GM23338 (cell line): ENCODE measurements around the gene RAP1GDS1. TPM values are rescaled to one million over a fixed set of nuclear protein-coding genes. Genes with fewer than 3 reads are reported as not detected.
"Not testable (repeated sequence)": the region's sequence is repeated elsewhere in the genome, so short reads cannot be mapped to it uniquely, and the experiment has no call there.

Experiments
- ATAC-seq: fragments of 200-7000 bp; cut with Tn5 transposase; 3 replicates; pipeline ENCODE4 v1.9.1; 2020
- DNase-seq: peaks from one replicate; pipeline ENCODE4 v3.0.0-alpha.2; 2015; ENCODE audit warnings: low spot score
- H2AFZ ChIP-seq: fragments of 200-600 bp; sonication (generic); 2 replicates; pipeline ENCODE4 v1.8.0; 2016; ENCODE audit warnings: antibody characterized with exemption, mild to moderate bottlenecking, moderate library complexity
- H3F3A ChIP-seq: fragments of 200-600 bp; sonication (generic); replicated peaks from 2 replicates; pipeline ENCODE4 v1.8.0; 2017; ENCODE audit warnings: antibody characterized with exemption, mixed run types, low read depth
- H3K27ac ChIP-seq: fragments of 200-600 bp; sonication (generic); 2 replicates; pipeline ENCODE4 v1.6.1; 2016; ENCODE audit warnings: low read depth
- H3K27me3 ChIP-seq: fragments of 200-600 bp; sonication (generic); 2 replicates; pipeline ENCODE4 v1.8.0; 2016; ENCODE audit warnings: mild to moderate bottlenecking, mixed run types, moderate library complexity; ENCODE audit not compliant: insufficient read depth
- H3K36me3 ChIP-seq: fragments of 200-600 bp; sonication (generic); 2 replicates; pipeline ENCODE4 v1.8.0; 2016; ENCODE audit warnings: mild to moderate bottlenecking; ENCODE audit not compliant: insufficient read depth
- H3K4me1 ChIP-seq: fragments of 200-600 bp; sonication (generic); 2 replicates; pipeline ENCODE4 v1.8.0; 2016; ENCODE audit warnings: mild to moderate bottlenecking, moderate library complexity; ENCODE audit not compliant: insufficient read depth
- H3K4me2 ChIP-seq: fragments of 200-600 bp; sonication (generic); 2 replicates; pipeline ENCODE4 v1.7.1; 2017; ENCODE audit warnings: mixed run types
- H3K4me3 ChIP-seq: fragments of 200-600 bp; sonication (generic); 2 replicates; pipeline ENCODE4 v1.6.1; 2016; ENCODE audit warnings: mixed run types
- H3K79me2 ChIP-seq: fragments of 200-600 bp; sonication (generic); replicated peaks from 2 replicates; pipeline ENCODE4 v1.8.0; 2017; ENCODE audit warnings: mild to moderate bottlenecking; ENCODE audit not compliant: insufficient read depth
- H3K9me2 ChIP-seq: fragments of 200-600 bp; sonication (generic); 2 replicates; pipeline ENCODE4 v1.8.0; 2017; ENCODE audit not compliant: insufficient read depth
- H4K20me1 ChIP-seq: fragments of 200-600 bp; sonication (generic); replicated peaks from 2 replicates; pipeline ENCODE4 v1.8.0; 2017; ENCODE audit warnings: mild to moderate bottlenecking; ENCODE audit not compliant: insufficient read depth
- H3K27ac Mint-ChIP-seq: 2 replicates; pipeline ENCODE4 v1.8.0; 2020; ENCODE audit warnings: inconsistent platforms, mild to moderate bottlenecking, moderate library complexity, mixed read lengths
- H3K27me3 Mint-ChIP-seq: 3 replicates; pipeline ENCODE4 v1.8.0; 2022; ENCODE audit warnings: low read depth, mild to moderate bottlenecking, moderate library complexity, mixed read lengths, inconsistent platforms; ENCODE audit not compliant: insufficient read depth, poor library complexity
- H3K36me3 Mint-ChIP-seq: 3 replicates; pipeline ENCODE4 v1.8.0; 2021; ENCODE audit warnings: low read depth, mild to moderate bottlenecking, inconsistent platforms, moderate library complexity, mixed read lengths
- H3K4me1 Mint-ChIP-seq: 3 replicates; pipeline ENCODE4 v1.8.0; 2020; ENCODE audit warnings: mild to moderate bottlenecking, inconsistent platforms, mixed read lengths
- H3K4me3 Mint-ChIP-seq: 3 replicates; pipeline ENCODE4 v1.8.0; 2021; ENCODE audit warnings: moderate library complexity, mild to moderate bottlenecking, inconsistent platforms, mixed read lengths
- H3K9me3 Mint-ChIP-seq: 3 replicates; pipeline ENCODE4 v1.8.0; 2020; ENCODE audit warnings: moderate library complexity, mild to moderate bottlenecking, inconsistent platforms, mixed read lengths
- EZH2 ChIP-seq: fragments of 200-600 bp; sonication (generic); IDR thresholded peaks from one replicate; pipeline ENCODE4 v1.8.0; 2017; ENCODE audit warnings: antibody characterized with exemption, mild to moderate bottlenecking, low read depth; ENCODE audit not compliant: unreplicated experiment
- JUNB ChIP-seq: IDR thresholded peaks from one replicate; pipeline ENCODE4 v1.6.1; 2016; ENCODE audit warnings: antibody characterized with exemption; ENCODE audit not compliant: unreplicated experiment
- POLR2AphosphoS5 ChIP-seq: IDR thresholded peaks from 2 replicates; pipeline ENCODE4 v1.6.1; 2016; ENCODE audit warnings: antibody characterized with exemption, low read depth
- ZNF114 ChIP-seq: fragments of 250-450 bp; sonication (Bioruptor Pico); IDR thresholded peaks from 2 replicates; pipeline ENCODE4 v1.5.0; 2020; ENCODE audit warnings: mild to moderate bottlenecking, moderate library complexity
- polyA plus RNA-seq: library from polyadenylated mRNA; unstranded; fragments of >200 nt; fragmentation: Nextera tagmentation; extraction: Ambion mirVana; gene quantifications from 2 replicates; pipeline ENCODE4 v1.2.1, GENCODE V29; 2016
- total RNA-seq: library from RNA; depleted of rRNA; stranded (reverse); fragments of >200 nt; shearing (Covaris generic); gene quantifications from 2 replicates; pipeline ENCODE4 v1.2.3, GENCODE V29; 2014
- TF ChIP-seq, protein P1 (sequence below): fragments of 250-450 bp; sonication (Bioruptor Pico); IDR thresholded peaks from 2 replicates; pipeline ENCODE4 v1.5.0; 2020; ENCODE audit warnings: mild to moderate bottlenecking, moderate library complexity
- TF ChIP-seq, protein P2 (sequence below): IDR thresholded peaks from one replicate; pipeline ENCODE4 v1.6.1; 2018; ENCODE audit warnings: antibody characterized with exemption; ENCODE audit not compliant: unreplicated experiment
- TF ChIP-seq, protein P3 (sequence below): IDR thresholded peaks from 2 replicates; pipeline ENCODE4 v1.6.1; 2016; ENCODE audit warnings: antibody characterized with exemption

The RAP1GDS1 gene
- total and polyA plus RNA-seq, 2 experiments from 2014 or later, result 23.7 to 32.4 TPM

DNA sequence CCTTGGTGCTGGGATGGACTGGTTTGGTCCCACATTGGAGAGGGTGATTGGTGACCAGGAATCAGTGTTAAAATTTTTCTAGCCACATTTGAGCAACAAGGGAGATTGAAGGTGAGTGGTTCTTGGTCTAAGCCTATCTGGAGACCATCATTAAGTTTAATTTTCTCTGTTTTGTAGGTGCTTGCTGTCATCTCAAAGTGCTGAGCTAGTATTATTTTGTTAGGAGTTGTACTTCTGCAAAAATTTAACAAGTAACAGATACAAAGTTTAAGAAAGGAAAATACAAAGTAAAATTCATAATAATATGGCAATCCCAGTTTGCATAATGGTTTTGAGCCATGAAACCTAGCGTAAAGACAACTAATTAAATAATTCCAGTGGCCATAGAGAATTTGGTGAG, 66.5 kb downstream of the RAP1GDS1 start:
- peaks cover 2% of the 10 kb centered on the region for H3K27me3 Mint-ChIP-seq
- DNase-seq (no peak), ATAC-seq (no peak)
- H3K27ac ChIP-seq, result no peak overlapping the region
- H3K4me2 ChIP-seq, result no peak overlapping the region
- no peaks in the 10 kb centered on the region for H3K4me1 ChIP-seq
- no peaks in the 10 kb centered on the region for H4K20me1 ChIP-seq
- no peak overlapping the region for H3K27ac Mint-ChIP-seq
- H3K4me1 Mint-ChIP-seq, result no peaks in the 10 kb centered on the region
- peaks cover 56% of the 10 kb centered on the region for H3K36me3 Mint-ChIP-seq
- no peaks in the 10 kb centered on the region for H3K79me2 ChIP-seq
- no peak overlapping the region for H3K4me3 Mint-ChIP-seq
- H3K27me3 ChIP-seq, result no peaks in the 10 kb centered on the region
- H3F3A ChIP-seq, result no peaks in the 10 kb centered on the region
- TF ChIP-seq, protein P1, sequence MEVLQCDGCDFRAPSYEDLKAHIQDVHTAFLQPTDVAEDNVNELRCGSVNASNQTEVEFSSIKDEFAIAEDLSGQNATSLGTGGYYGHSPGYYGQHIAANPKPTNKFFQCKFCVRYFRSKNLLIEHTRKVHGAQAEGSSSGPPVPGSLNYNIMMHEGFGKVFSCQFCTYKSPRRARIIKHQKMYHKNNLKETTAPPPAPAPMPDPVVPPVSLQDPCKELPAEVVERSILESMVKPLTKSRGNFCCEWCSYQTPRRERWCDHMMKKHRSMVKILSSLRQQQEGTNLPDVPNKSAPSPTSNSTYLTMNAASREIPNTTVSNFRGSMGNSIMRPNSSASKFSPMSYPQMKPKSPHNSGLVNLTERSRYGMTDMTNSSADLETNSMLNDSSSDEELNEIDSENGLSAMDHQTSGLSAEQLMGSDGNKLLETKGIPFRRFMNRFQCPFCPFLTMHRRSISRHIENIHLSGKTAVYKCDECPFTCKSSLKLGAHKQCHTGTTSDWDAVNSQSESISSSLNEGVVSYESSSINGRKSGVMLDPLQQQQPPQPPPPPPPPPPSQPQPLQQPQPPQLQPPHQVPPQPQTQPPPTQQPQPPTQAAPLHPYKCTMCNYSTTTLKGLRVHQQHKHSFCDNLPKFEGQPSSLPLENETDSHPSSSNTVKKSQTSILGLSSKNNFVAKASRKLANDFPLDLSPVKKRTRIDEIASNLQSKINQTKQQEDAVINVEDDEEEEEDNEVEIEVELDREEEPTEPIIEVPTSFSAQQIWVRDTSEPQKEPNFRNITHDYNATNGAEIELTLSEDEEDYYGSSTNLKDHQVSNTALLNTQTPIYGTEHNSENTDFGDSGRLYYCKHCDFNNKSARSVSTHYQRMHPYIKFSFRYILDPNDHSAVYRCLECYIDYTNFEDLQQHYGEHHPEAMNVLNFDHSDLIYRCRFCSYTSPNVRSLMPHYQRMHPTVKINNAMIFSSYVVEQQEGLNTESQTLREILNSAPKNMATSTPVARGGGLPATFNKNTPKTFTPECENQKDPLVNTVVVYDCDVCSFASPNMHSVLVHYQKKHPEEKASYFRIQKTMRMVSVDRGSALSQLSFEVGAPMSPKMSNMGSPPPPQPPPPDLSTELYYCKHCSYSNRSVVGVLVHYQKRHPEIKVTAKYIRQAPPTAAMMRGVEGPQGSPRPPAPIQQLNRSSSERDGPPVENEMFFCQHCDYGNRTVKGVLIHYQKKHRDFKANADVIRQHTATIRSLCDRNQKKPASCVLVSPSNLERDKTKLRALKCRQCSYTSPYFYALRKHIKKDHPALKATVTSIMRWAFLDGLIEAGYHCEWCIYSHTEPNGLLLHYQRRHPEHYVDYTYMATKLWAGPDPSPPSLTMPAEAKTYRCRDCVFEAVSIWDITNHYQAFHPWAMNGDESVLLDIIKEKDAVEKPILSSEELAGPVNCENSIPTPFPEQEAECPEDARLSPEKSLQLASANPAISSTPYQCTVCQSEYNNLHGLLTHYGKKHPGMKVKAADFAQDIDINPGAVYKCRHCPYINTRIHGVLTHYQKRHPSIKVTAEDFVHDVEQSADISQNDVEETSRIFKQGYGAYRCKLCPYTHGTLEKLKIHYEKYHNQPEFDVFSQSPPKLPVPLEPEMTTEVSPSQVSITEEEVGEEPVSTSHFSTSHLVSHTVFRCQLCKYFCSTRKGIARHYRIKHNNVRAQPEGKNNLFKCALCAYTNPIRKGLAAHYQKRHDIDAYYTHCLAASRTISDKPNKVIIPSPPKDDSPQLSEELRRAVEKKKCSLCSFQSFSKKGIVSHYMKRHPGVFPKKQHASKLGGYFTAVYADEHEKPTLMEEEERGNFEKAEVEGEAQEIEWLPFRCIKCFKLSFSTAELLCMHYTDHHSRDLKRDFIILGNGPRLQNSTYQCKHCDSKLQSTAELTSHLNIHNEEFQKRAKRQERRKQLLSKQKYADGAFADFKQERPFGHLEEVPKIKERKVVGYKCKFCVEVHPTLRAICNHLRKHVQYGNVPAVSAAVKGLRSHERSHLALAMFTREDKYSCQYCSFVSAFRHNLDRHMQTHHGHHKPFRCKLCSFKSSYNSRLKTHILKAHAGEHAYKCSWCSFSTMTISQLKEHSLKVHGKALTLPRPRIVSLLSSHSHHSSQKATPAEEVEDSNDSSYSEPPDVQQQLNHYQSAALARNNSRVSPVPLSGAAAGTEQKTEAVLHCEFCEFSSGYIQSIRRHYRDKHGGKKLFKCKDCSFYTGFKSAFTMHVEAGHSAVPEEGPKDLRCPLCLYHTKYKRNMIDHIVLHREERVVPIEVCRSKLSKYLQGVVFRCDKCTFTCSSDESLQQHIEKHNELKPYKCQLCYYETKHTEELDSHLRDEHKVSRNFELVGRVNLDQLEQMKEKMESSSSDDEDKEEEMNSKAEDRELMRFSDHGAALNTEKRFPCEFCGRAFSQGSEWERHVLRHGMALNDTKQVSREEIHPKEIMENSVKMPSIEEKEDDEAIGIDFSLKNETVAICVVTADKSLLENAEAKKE (CRISPR knock-in tag), result no peak
- TF ChIP-seq, protein P2, sequence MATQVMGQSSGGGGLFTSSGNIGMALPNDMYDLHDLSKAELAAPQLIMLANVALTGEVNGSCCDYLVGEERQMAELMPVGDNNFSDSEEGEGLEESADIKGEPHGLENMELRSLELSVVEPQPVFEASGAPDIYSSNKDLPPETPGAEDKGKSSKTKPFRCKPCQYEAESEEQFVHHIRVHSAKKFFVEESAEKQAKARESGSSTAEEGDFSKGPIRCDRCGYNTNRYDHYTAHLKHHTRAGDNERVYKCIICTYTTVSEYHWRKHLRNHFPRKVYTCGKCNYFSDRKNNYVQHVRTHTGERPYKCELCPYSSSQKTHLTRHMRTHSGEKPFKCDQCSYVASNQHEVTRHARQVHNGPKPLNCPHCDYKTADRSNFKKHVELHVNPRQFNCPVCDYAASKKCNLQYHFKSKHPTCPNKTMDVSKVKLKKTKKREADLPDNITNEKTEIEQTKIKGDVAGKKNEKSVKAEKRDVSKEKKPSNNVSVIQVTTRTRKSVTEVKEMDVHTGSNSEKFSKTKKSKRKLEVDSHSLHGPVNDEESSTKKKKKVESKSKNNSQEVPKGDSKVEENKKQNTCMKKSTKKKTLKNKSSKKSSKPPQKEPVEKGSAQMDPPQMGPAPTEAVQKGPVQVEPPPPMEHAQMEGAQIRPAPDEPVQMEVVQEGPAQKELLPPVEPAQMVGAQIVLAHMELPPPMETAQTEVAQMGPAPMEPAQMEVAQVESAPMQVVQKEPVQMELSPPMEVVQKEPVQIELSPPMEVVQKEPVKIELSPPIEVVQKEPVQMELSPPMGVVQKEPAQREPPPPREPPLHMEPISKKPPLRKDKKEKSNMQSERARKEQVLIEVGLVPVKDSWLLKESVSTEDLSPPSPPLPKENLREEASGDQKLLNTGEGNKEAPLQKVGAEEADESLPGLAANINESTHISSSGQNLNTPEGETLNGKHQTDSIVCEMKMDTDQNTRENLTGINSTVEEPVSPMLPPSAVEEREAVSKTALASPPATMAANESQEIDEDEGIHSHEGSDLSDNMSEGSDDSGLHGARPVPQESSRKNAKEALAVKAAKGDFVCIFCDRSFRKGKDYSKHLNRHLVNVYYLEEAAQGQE, result no peak
- TF ChIP-seq EZH2 (no peak), ZNF114 (CRISPR knock-in tag) (no peak), JUNB (no peak), POLR2AphosphoS5 (no peak)
- TF ChIP-seq, protein P3, sequence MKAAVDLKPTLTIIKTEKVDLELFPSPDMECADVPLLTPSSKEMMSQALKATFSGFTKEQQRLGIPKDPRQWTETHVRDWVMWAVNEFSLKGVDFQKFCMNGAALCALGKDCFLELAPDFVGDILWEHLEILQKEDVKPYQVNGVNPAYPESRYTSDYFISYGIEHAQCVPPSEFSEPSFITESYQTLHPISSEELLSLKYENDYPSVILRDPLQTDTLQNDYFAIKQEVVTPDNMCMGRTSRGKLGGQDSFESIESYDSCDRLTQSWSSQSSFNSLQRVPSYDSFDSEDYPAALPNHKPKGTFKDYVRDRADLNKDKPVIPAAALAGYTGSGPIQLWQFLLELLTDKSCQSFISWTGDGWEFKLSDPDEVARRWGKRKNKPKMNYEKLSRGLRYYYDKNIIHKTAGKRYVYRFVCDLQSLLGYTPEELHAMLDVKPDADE, result no peak
- peaks cover 15% of the 10 kb centered on the region for H3K36me3 ChIP-seq
- H3K9me2 ChIP-seq, result no peaks in the 10 kb centered on the region
- no peak overlapping the region for H3K4me3 ChIP-seq
- no peak overlapping the region for H2AFZ ChIP-seq
- H3K9me3 Mint-ChIP-seq, result peaks cover 49% of the 10 kb centered on the region

DNA sequence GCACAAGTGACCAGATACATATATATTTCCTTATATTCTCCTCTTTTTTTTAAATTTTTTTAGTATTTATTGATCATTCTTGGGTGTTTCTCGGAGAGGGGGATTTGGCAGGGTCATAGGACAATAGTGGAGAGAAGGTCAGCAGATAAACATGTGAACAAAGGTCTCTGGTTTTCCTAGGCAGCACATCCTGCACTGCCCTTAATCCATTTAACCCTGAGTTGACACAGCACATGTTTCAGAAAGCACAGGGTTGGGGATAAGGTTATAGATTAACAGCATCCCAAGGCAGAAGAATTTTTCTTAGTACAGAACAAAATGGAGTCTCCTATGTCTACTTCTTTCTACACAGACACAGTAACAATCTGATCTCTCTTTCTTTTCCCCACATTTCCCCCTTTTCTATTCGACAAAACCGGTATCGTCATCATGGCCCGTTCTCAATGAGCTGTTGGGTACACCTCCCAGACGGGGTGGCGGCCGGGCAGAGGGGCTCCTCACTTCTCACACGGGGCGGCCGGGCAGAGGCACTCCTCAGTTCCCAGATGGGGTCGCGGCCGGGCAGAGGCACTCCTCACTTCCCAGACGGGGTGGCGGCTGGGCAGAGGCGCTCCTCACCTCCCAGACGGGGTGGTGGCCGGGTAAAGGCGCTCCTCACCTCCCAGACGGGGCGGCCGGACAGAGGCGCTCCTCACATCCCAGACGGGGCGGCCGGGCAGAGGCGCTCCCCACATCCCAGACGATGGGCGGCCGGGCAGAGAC, 68.9 kb downstream of the RAP1GDS1 start:
- H3K4me2 ChIP-seq, H3K27me3 ChIP-seq, H3K27ac ChIP-seq, H3K4me1 ChIP-seq, H2AFZ ChIP-seq, ATAC-seq, H3K27ac Mint-ChIP-seq, H3F3A ChIP-seq, H3K4me3 Mint-ChIP-seq, H4K20me1 ChIP-seq, H3K79me2 ChIP-seq, H3K27me3 Mint-ChIP-seq, DNase-seq, H3K9me2 ChIP-seq, H3K4me3 ChIP-seq: not testable (repeated sequence)
- Mint-ChIP-seq H3K9me3 (peaks cover 60% of the 10 kb centered on the region), H3K36me3 (peaks cover 66% of the 10 kb centered on the region), H3K4me1 (peaks cover 10% of the 10 kb centered on the region)
- H3K36me3 ChIP-seq, result peaks cover 18% of the 10 kb centered on the region
